Stomach smooth muscle (tissue), 2 donors: ENCODE measurements around the gene UQCRHL.

Experiments
- H3K27ac ChIP-seq: one replicate; pipeline ENCODE4 v1.7.0; 2013; ENCODE audit warnings: mild to moderate bottlenecking, low read length, inconsistent platforms
- H3K27me3 ChIP-seq, 2 donors: one replicate each; pipeline ENCODE4 v1.7.0; 2013; ENCODE audit warnings: low read length in 2 of 2; ENCODE audit not compliant: insufficient read depth in 2 of 2, control insufficient read depth in 1 of 2
- H3K36me3 ChIP-seq, 2 donors: one replicate each; pipeline ENCODE4 v1.7.0; 2013; ENCODE audit warnings: low read length in 2 of 2; ENCODE audit not compliant: control insufficient read depth in 2 of 2, insufficient read depth in 2 of 2
- H3K4me1 ChIP-seq: one replicate; pipeline ENCODE4 v1.7.0; 2013; ENCODE audit warnings: low read length; ENCODE audit not compliant: control insufficient read depth, insufficient read depth
- H3K4me3 ChIP-seq, 2 donors: one replicate each; pipeline ENCODE4 v1.7.0; 2013; ENCODE audit warnings: low read length in 2 of 2
- H3K9ac ChIP-seq, 2 donors: one replicate each; pipeline ENCODE4 v1.7.0; 2013; ENCODE audit warnings: low read length in 2 of 2, mild to moderate bottlenecking in 1 of 2
- H3K9me3 ChIP-seq, 2 donors: one replicate each; pipeline ENCODE4 v1.7.0; 2013; ENCODE audit warnings: low read length in 2 of 2; ENCODE audit not compliant: control insufficient read depth in 2 of 2
- donor health status: healthy.
- donor health status: Pancreatic carcinoma.

UQCRHL gene

GRCh38 chr1:15764890-15765289, 42.6 kb downstream of the UQCRHL start:
- Histone ChIP-seq H3K9me3 (no peaks in the 10 kb centered on the region), H3K36me3 (peaks cover 3 to 5% of the 10 kb centered on the region in 2 donors), H3K27ac (no peak overlapping the region), H3K27me3 (no peaks in the 10 kb centered on the region), H3K4me1 (peaks cover 12% of the 10 kb centered on the region), H3K9ac (no peak overlapping the region), H3K4me3 (no peak overlapping the region)

GRCh38 chr1:15764269-15764764, 43.1 kb downstream of the UQCRHL start:
- Histone ChIP-seq H3K9ac (no peak overlapping the region), H3K9me3 (no peaks in the 10 kb centered on the region), H3K27me3 (no peaks in the 10 kb centered on the region), H3K27ac (no peak overlapping the region), H3K4me3 (no peak overlapping the region), H3K36me3 (peaks cover 3 to 5% of the 10 kb centered on the region in 2 donors), H3K4me1 (peaks cover 16% of the 10 kb centered on the region)

GRCh38 chr1:15762546-15762945, 44.9 kb downstream of the UQCRHL start:
- Histone ChIP-seq H3K36me3 (peaks cover 2 to 3% of the 10 kb centered on the region in 2 donors), H3K27me3 (no peaks in the 10 kb centered on the region), H3K9me3 (no peaks in the 10 kb centered on the region), H3K4me1 (peaks cover 25% of the 10 kb centered on the region), H3K4me3 (no peak overlapping the region), H3K9ac (no peak overlapping the region), H3K27ac (no peak overlapping the region)

- H3K9me3 ChIP-seq = no peaks in the 10 kb centered on the region
- peak overlapping the region; percentile 31 for H3K27ac ChIP-seq
- H3K27me3 ChIP-seq = no peaks in the 10 kb centered on the region
- H3K4me1 ChIP-seq = peaks cover 28% of the 10 kb centered on the region
- no peaks in the 10 kb centered on the region for H3K36me3 ChIP-seq
- peak overlapping the region; percentile 3 to 60 for H3K4me3 ChIP-seq
- peak overlapping the region; percentile 42 to 44 for H3K9ac ChIP-seq
These were observed 45.9 kb downstream of the UQCRHL start for GRCh38 chr1:15761366-15762128.

- Histone ChIP-seq H3K27me3 (no peaks in the 10 kb centered on the region), H3K4me3 (peak overlapping the region; percentile 3 to 60), H3K9me3 (no peaks in the 10 kb centered on the region), H3K4me1 (peaks cover 28% of the 10 kb centered on the region), H3K9ac (peak overlapping the region; percentile 42 to 44), H3K36me3 (no peaks in the 10 kb centered on the region), H3K27ac (peak overlapping the region; percentile 31)
These were observed 46.8 kb downstream of the UQCRHL start for GRCh38 chr1:15760520-15761211.

GRCh38 chr1:15758953-15759661, 48.3 kb downstream of the UQCRHL start:
- Histone ChIP-seq H3K9ac (peak overlapping the region; percentile 64 to 75), H3K4me1 (peaks cover 24% of the 10 kb centered on the region), H3K9me3 (no peaks in the 10 kb centered on the region), H3K36me3 (no peaks in the 10 kb centered on the region), H3K4me3 (peak overlapping the region; percentile 60 to 80), H3K27me3 (no peaks in the 10 kb centered on the region), H3K27ac (peak overlapping the region; percentile 18)

GRCh38 chr1:15758343-15758931, 49.0 kb downstream of the UQCRHL start, which contains the start of gene FBLIM1:
Gene FBLIM1 (plus strand): TSS chr1:15758795. CDS start chr1:15764984, 6,189 bp downstream.
- Histone ChIP-seq H3K9ac (peak within 1 kb of the TSS; percentile 64 to 75), H3K27me3 (no peaks in the 10 kb centered on the region), H3K4me1 (peaks cover 24% of the 10 kb centered on the region), H3K4me3 (peak within 1 kb of the TSS; percentile 60 to 80), H3K9me3 (no peaks in the 10 kb centered on the region), H3K27ac (peak within 1 kb of the TSS; percentile 49), H3K36me3 (no peaks in the 10 kb centered on the region)

GRCh38 chr1:15757575-15758342, 49.7 kb downstream of the UQCRHL start:
- H3K27ac ChIP-seq = peak overlapping the region; percentile 49
- H3K36me3 ChIP-seq = no peaks in the 10 kb centered on the region
- H3K9ac ChIP-seq = peak overlapping the region; percentile 17 to 60
- H3K9me3 ChIP-seq = no peaks in the 10 kb centered on the region
- H3K4me1 ChIP-seq = peaks cover 24% of the 10 kb centered on the region
- no peaks in the 10 kb centered on the region for H3K27me3 ChIP-seq
- H3K4me3 ChIP-seq = peak overlapping the region; percentile 10 to 61
